Osteoblast (primary cell): ENCODE measurements around the gene SLC35F1. TPM values are rescaled to one million over a fixed set of nuclear protein-coding genes. Genes with fewer than 3 reads are reported as not detected.

Experiments
- DNase-seq: peaks from one replicate; pipeline ENCODE4 v3.0.0; 2011; ENCODE audit warnings: low spot score, mixed read lengths; ENCODE audit not compliant: insufficient read length; ENCODE audit errors: missing footprints
- H2AFZ ChIP-seq: 2 replicates; pipeline ENCODE4 v1.6.0; 2011; ENCODE audit warnings: mild to moderate bottlenecking, low read length
- H3K27ac ChIP-seq: 2 replicates; pipeline ENCODE4 v1.5.1; 2011; ENCODE audit warnings: mild to moderate bottlenecking, low read depth, low read length, moderate library complexity
- H3K27me3 ChIP-seq: 2 replicates; pipeline ENCODE4 v1.6.0; 2012; ENCODE audit warnings: mild to moderate bottlenecking, control low read depth, inconsistent platforms, low read length, moderate library complexity; ENCODE audit not compliant: insufficient read depth
- H3K36me3 ChIP-seq: 2 replicates; pipeline ENCODE4 v1.5.1; 2011; ENCODE audit warnings: mild to moderate bottlenecking, low read length, control low read depth, moderate library complexity; ENCODE audit not compliant: insufficient read depth
- H3K4me1 ChIP-seq: 2 replicates; pipeline ENCODE4 v1.5.1; 2011; ENCODE audit warnings: mild to moderate bottlenecking, low read length, control low read depth, moderate library complexity; ENCODE audit not compliant: insufficient read depth
- H3K4me2 ChIP-seq: 2 replicates; pipeline ENCODE4 v1.6.0; 2011; ENCODE audit warnings: mild to moderate bottlenecking, low read length; ENCODE audit not compliant: insufficient read depth
- H3K4me3 ChIP-seq: fragments of 200-600 bp; sonication (generic); 3 replicates; pipeline ENCODE4 v1.5.1; 2012; ENCODE audit warnings: mild to moderate bottlenecking, low read length, inconsistent platforms; ENCODE audit not compliant: insufficient read depth
- H3K79me2 ChIP-seq: 2 replicates; pipeline ENCODE4 v1.6.0; 2012; ENCODE audit warnings: mild to moderate bottlenecking, low read length, control low read depth, inconsistent platforms; ENCODE audit not compliant: insufficient read depth
- H3K9me3 ChIP-seq: 2 replicates; pipeline ENCODE4 v1.5.1; 2011; ENCODE audit warnings: low read depth, low read length, control low read depth
- H4K20me1 ChIP-seq: 2 replicates; pipeline ENCODE4 v1.6.0; 2012; ENCODE audit warnings: mild to moderate bottlenecking, low read length, control low read depth; ENCODE audit not compliant: insufficient read depth
- total RNA-seq: library from RNA; depleted of rRNA; stranded (reverse); fragments of >200 nt; gene quantifications from 2 replicates; pipeline ENCODE4 v1.2.3, GENCODE V29; 2012
- TF ChIP-seq, protein P1 (sequence below): IDR thresholded peaks from 2 replicates; pipeline ENCODE4 v1.5.1; 2011; ENCODE audit warnings: mild to moderate bottlenecking, low read depth, low read length, moderate library complexity; ENCODE audit errors: extremely low read depth

SLC35F1 gene
- total RNA-seq, 1 donor, result under 0.01 TPM

- Histone ChIP-seq H3K4me1 (peaks cover 9% of the 10 kb centered on the region), H3K27ac (no peak overlapping the region), H3K79me2 (no peaks in the 10 kb centered on the region), H4K20me1 (no peaks in the 10 kb centered on the region), H3K36me3 (no peaks in the 10 kb centered on the region), H3K27me3 (no peaks in the 10 kb centered on the region), H2AFZ (no peak overlapping the region), H3K4me2 (peak overlapping the region; percentile 61), H3K9me3 (no peaks in the 10 kb centered on the region), H3K4me3 (no peak overlapping the region)
- TF ChIP-seq, protein P1, sequence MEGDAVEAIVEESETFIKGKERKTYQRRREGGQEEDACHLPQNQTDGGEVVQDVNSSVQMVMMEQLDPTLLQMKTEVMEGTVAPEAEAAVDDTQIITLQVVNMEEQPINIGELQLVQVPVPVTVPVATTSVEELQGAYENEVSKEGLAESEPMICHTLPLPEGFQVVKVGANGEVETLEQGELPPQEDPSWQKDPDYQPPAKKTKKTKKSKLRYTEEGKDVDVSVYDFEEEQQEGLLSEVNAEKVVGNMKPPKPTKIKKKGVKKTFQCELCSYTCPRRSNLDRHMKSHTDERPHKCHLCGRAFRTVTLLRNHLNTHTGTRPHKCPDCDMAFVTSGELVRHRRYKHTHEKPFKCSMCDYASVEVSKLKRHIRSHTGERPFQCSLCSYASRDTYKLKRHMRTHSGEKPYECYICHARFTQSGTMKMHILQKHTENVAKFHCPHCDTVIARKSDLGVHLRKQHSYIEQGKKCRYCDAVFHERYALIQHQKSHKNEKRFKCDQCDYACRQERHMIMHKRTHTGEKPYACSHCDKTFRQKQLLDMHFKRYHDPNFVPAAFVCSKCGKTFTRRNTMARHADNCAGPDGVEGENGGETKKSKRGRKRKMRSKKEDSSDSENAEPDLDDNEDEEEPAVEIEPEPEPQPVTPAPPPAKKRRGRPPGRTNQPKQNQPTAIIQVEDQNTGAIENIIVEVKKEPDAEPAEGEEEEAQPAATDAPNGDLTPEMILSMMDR, result no peak
- no peak for DNase-seq
Measured at GRCh38 chr6:118316796-118317384, 409.8 kb downstream of the SLC35F1 start.

- Histone ChIP-seq H3K4me3 (peak overlapping the region; percentile 5), H3K36me3 (no peaks in the 10 kb centered on the region), H4K20me1 (no peaks in the 10 kb centered on the region), H3K79me2 (no peaks in the 10 kb centered on the region), H3K27ac (no peak overlapping the region), H3K4me2 (peak overlapping the region; percentile 61), H2AFZ (no peak overlapping the region), H3K27me3 (no peaks in the 10 kb centered on the region), H3K4me1 (peaks cover 9% of the 10 kb centered on the region), H3K9me3 (no peaks in the 10 kb centered on the region)
- DNase-seq, result no peak
- TF ChIP-seq, protein P1, result no peak
Measured at GRCh38 chr6:118317581-118318563, 410.8 kb downstream of the SLC35F1 start.

GRCh38 chr6:118318648-118319047, 411.6 kb downstream of the SLC35F1 start:
- Histone ChIP-seq H3K4me2 (no peak overlapping the region), H4K20me1 (no peaks in the 10 kb centered on the region), H3K9me3 (no peaks in the 10 kb centered on the region), H3K4me3 (no peak overlapping the region), H2AFZ (no peak overlapping the region), H3K4me1 (peaks cover 9% of the 10 kb centered on the region), H3K36me3 (no peaks in the 10 kb centered on the region), H3K27ac (no peak overlapping the region), H3K79me2 (no peaks in the 10 kb centered on the region), H3K27me3 (no peaks in the 10 kb centered on the region)
- TF ChIP-seq, protein P1, result no peak
- no peak for DNase-seq

GRCh38 chr6:118319416-118319815, 412.4 kb downstream of the SLC35F1 start:
- Histone ChIP-seq H3K27ac (no peak overlapping the region), H2AFZ (no peak overlapping the region), H4K20me1 (no peaks in the 10 kb centered on the region), H3K4me1 (peaks cover 9% of the 10 kb centered on the region), H3K4me3 (no peak overlapping the region), H3K36me3 (no peaks in the 10 kb centered on the region), H3K27me3 (no peaks in the 10 kb centered on the region), H3K79me2 (no peaks in the 10 kb centered on the region), H3K4me2 (no peak overlapping the region), H3K9me3 (no peaks in the 10 kb centered on the region)
- DNase-seq, result peak; percentile 26
- TF ChIP-seq, protein P1, result no peak
